Neural progenitor cell (in vitro differentiated cells): ENCODE results near the gene CCT5.
A peak's percentile ranks its signal among the peaks of the same experiment; 100 is the strongest.

Source experiments
- EZH2 ChIP-seq: fragments of 200-600 bp; sonication (generic); IDR thresholded peaks from 2 replicates; pipeline ENCODE4 v1.6.1; 2017; ENCODE audit warnings: antibody characterized with exemption, mild to moderate bottlenecking, moderate library complexity
- EZH2phosphoT487 ChIP-seq: fragments of 200-600 bp; sonication (generic); IDR thresholded peaks from 2 replicates; pipeline ENCODE4 v1.6.1; 2017; ENCODE audit warnings: antibody characterized with exemption
- TF ChIP-seq, protein P1 (sequence below): fragments of 200-600 bp; sonication (generic); IDR thresholded peaks from 2 replicates; pipeline ENCODE4 v1.5.1; 2017; ENCODE audit warnings: antibody characterized with exemption, mild to moderate bottlenecking

DNA sequence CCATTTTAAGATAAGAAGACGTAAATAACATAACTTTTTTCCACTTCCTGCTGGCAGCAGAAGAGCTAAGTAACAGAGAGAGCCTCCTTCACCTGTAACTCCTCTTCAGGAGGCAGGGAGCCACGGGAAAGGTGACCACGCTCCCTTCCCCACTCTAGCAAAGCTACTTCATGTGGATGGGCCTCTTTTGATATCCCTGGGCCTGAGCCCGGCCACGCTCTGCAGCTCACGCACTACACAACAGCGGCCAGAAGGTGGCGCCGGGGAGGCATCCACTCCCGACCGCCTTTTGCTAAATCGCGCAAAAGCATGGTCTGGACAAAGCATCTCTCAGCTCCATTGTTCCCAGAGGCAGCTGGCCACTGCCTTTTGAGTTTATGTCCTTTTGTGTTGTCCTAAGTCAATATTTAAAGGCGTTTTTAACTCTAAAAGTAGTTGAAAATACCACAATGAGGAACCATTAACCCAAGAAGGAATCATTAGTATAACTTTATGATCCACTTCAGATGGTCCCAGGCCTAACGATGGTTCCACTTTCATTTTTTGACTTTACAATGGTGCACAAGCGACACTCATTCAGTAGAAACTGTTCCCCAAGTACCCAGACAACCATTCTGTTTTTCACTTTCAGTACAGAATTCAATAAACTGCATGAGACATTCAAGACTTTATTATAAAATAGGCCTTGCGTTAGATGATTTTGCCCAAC is 34.0 kb downstream of the CCT5 start:
- TF ChIP-seq, protein P1, sequence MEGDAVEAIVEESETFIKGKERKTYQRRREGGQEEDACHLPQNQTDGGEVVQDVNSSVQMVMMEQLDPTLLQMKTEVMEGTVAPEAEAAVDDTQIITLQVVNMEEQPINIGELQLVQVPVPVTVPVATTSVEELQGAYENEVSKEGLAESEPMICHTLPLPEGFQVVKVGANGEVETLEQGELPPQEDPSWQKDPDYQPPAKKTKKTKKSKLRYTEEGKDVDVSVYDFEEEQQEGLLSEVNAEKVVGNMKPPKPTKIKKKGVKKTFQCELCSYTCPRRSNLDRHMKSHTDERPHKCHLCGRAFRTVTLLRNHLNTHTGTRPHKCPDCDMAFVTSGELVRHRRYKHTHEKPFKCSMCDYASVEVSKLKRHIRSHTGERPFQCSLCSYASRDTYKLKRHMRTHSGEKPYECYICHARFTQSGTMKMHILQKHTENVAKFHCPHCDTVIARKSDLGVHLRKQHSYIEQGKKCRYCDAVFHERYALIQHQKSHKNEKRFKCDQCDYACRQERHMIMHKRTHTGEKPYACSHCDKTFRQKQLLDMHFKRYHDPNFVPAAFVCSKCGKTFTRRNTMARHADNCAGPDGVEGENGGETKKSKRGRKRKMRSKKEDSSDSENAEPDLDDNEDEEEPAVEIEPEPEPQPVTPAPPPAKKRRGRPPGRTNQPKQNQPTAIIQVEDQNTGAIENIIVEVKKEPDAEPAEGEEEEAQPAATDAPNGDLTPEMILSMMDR, result peak; percentile 99
- no peak for TF ChIP-seq EZH2
- no peak for TF ChIP-seq EZH2phosphoT487
